NCI-H1105 (cell line): Measurements from ENCODE around the gene HBA2.
"Not testable (repeated sequence)": the region's sequence is repeated elsewhere in the genome, so short reads cannot be mapped to it uniquely, and the experiment has no call there.

Experiments used
- DNase-seq: peaks from one replicate; lab custom pipeline; 2025; lab: John Stamatoyannopoulos, UW

HBA2 gene

DNA sequence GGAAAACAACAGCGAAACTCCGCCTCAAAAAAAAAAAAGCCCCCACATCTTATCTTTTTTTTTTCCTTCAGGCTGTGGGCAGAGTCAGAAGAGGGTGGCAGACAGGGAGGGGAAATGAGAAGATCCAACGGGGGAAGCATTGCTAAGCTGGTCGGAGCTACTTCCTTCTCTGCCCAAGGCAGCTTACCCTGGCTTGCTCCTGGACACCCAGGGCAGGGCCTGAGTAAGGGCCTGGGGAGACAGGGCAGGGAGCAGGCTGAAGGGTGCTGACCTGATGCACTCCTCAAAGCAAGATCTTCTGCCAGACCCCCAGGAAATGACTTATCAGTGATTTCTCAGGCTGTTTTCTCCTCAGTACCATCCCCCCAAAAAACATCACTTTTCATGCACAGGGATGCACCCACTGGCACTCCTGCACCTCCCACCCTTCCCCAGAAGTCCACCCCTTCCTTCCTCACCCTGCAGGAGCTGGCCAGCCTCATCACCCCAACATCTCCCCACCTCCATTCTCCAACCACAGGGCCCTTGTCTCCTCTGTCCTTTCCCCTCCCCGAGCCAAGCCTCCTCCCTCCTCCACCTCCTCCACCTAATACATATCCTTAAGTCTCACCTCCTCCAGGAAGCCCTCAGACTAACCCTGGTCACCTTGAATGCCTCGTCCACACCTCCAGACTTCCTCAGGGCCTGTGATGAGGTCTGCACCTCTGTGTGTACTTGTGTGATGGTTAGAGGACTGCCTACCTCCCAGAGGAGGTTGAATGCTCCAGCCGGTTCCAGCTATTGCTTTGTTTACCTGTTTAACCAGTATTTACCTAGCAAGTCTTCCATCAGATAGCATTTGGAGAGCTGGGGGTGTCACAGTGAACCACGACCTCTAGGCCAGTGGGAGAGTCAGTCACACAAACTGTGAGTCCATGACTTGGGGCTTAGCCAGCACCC lies 2.6 kb downstream of the HBA2 start:
- no peak for DNase-seq

DNA sequence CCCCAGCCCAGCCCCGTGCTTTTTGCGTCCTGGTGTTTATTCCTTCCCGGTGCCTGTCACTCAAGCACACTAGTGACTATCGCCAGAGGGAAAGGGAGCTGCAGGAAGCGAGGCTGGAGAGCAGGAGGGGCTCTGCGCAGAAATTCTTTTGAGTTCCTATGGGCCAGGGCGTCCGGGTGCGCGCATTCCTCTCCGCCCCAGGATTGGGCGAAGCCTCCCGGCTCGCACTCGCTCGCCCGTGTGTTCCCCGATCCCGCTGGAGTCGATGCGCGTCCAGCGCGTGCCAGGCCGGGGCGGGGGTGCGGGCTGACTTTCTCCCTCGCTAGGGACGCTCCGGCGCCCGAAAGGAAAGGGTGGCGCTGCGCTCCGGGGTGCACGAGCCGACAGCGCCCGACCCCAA lies 3.3 kb downstream of the HBA2 start:
- not testable (repeated sequence) for DNase-seq

DNA sequence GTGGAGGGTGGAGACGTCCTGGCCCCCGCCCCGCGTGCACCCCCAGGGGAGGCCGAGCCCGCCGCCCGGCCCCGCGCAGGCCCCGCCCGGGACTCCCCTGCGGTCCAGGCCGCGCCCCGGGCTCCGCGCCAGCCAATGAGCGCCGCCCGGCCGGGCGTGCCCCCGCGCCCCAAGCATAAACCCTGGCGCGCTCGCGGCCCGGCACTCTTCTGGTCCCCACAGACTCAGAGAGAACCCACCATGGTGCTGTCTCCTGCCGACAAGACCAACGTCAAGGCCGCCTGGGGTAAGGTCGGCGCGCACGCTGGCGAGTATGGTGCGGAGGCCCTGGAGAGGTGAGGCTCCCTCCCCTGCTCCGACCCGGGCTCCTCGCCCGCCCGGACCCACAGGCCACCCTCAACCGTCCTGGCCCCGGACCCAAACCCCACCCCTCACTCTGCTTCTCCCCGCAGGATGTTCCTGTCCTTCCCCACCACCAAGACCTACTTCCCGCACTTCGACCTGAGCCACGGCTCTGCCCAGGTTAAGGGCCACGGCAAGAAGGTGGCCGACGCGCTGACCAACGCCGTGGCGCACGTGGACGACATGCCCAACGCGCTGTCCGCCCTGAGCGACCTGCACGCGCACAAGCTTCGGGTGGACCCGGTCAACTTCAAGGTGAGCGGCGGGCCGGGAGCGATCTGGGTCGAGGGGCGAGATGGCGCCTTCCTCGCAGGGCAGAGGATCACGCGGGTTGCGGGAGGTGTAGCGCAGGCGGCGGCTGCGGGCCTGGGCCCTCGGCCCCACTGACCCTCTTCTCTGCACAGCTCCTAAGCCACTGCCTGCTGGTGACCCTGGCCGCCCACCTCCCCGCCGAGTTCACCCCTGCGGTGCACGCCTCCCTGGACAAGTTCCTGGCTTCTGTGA lies 4.1 kb downstream of the HBA2 start, which contains the start of gene HBA1:
Gene HBA1 (plus strand): TSS at position 204 of the 906 bp plus-strand sequence. CDS start 37 bp downstream, at position 241.
- DNase-seq = not testable (repeated sequence)

DNA sequence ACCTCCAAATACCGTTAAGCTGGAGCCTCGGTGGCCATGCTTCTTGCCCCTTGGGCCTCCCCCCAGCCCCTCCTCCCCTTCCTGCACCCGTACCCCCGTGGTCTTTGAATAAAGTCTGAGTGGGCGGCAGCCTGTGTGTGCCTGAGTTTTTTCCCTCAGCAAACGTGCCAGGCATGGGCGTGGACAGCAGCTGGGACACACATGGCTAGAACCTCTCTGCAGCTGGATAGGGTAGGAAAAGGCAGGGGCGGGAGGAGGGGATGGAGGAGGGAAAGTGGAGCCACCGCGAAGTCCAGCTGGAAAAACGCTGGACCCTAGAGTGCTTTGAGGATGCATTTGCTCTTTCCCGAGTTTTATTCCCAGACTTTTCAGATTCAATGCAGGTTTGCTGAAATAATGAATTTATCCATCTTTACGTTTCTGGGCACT lies 4.7 kb downstream of the HBA2 start:
- no peak for DNase-seq

DNA sequence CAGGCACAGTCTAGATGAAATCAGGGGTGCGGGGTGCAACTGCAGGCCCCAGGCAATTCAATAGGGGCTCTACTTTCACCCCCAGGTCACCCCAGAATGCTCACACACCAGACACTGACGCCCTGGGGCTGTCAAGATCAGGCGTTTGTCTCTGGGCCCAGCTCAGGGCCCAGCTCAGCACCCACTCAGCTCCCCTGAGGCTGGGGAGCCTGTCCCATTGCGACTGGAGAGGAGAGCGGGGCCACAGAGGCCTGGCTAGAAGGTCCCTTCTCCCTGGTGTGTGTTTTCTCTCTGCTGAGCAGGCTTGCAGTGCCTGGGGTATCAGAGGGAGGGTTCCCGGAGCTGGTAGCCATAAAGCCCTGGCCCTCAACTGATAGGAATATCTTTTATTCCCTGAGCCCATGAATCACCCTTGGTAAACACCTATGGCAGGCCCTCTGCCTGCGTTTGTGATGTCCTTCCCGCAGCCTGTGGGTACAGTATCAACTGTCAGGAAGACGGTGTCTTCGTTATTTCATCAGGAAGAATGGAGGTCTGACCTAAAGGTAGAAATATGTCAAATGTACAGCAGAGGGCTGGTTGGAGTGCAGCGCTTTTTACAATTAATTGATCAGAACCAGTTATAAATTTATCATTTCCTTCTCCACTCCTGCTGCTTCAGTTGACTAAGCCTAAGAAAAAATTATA lies 5.4 kb downstream of the HBA2 start:
- no peak for DNase-seq

DNA sequence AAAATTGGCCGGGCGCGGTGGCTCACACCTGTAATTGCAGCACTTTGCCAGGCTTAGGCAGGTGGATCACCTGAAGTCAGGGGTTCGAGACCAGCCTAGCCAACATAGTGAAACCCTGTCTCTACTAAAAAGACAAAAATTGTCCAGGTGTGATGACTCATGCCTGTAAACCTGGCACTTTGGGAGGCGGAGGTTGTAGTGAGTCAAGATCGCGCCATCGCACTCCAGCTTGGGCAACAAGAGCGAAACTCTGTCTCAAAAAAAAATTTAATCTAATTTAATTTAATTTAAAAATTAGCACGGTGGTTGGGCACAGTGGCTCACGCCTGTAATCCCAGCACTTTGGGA lies 6.0 kb downstream of the HBA2 start:
- no peak for DNase-seq

DNA sequence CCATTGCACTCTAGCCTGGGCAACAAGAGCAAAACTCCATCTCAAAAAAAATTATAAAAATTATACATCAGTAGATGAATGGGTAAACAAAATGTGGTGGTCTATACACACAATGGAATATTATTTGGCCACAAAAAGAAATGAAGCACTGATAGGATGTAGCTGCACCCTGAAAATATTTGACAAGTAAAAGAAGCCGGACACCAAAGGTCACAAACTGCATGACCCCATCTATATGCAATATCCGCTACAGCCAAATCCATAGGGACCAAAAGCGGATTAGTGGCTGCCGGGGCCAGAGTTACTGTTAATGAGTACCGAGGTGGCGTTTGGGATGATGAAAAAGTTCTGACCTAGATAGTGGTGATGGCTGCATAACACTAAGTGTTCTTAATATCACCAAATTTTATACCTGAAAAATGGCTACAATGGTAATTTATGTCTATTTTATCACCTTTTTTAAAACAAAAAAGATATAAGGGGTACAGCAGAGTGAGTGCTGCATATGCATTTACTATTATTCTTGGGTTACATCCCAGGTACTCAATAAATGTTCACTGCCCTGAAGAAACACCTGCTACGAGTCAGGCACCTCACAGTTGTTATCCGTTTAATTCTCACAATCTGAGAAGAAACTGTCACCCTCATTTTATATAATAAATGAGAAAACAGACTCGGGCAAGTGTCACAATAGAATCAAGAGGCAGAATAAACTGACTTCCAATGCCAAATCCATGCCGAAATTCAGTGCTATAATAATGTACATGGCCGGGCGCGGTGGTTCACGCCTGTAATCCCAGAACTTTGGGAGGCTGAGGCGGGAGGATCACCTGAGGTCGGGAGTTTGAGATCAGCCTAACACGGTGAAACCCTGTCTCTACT lies 6.8 kb downstream of the HBA2 start:
- no peak for DNase-seq

DNA sequence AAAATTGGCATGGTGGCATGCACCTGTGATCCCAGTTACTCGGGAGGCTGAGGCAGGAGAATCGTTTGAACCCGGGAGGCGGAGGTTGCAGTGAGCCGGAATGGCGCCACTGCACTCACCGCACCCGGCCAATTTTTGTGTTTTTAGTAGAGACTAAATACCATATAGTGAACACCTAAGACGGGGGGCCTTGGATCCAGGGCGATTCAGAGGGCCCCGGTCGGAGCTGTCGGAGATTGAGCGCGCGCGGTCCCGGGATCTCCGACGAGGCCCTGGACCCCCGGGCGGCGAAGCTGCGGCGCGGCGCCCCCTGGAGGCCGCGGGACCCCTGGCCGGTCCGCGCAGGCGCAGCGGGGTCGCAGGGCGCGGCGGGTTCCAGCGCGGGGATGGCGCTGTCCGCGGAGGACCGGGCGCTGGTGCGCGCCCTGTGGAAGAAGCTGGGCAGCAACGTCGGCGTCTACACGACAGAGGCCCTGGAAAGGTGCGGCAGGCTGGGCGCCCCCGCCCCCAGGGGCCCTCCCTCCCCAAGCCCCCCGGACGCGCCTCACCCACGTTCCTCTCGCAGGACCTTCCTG lies 7.5 kb downstream of the HBA2 start, which contains the start of gene HBQ1:
Gene HBQ1 (plus strand): TSS at position 359 of the 575 bp plus-strand sequence. CDS start 28 bp downstream, at position 387.
- DNase-seq = no peak

DNA sequence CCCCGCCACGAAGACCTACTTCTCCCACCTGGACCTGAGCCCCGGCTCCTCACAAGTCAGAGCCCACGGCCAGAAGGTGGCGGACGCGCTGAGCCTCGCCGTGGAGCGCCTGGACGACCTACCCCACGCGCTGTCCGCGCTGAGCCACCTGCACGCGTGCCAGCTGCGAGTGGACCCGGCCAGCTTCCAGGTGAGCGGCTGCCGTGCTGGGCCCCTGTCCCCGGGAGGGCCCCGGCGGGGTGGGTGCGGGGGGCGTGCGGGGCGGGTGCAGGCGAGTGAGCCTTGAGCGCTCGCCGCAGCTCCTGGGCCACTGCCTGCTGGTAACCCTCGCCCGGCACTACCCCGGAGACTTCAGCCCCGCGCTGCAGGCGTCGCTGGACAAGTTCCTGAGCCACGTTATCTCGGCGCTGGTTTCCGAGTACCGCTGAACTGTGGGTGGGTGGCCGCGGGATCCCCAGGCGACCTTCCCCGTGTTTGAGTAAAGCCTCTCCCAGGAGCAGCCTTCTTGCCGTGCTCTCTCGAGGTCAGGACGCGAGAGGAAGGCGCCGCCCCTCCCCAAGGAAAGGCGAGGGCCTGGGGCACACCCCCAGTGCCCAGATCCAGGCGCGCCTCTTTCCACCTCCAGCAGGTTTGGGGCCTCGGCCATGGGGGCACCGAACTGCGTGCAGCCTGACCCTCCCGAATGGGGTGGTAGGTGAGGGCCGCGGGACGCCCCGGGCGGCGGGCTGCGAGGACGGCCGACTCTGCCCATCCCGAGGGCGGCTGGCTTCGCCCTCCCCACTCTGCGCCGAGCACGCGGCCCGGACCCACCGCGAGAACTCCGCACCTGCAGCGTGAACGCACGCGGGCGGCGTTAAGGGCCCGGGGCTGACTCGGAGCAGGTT lies 8.2 kb downstream of the HBA2 start:
- peak; percentile 43 for DNase-seq

DNA sequence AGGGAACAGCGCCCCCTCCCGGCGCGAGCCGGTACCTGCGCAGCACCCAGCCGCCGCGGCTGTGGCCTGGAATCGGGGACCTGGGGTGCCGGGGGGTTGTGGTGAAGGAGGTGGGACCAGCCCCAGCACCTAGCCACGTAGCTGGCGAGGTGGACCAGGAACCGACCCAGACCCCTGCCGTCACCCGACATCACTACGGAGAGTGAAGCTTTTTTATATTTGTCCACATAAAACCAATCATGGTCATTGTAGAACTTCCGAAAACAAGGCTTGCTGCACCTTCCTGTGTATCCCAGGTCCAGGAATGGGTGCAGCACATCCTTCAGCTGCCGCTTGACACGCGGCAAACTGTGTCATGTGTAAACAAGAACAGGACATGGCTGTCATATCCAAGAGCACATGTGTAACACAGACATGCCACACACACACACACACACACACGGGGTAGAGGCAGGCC lies 8.9 kb downstream of the HBA2 start:
- no peak for DNase-seq

DNA sequence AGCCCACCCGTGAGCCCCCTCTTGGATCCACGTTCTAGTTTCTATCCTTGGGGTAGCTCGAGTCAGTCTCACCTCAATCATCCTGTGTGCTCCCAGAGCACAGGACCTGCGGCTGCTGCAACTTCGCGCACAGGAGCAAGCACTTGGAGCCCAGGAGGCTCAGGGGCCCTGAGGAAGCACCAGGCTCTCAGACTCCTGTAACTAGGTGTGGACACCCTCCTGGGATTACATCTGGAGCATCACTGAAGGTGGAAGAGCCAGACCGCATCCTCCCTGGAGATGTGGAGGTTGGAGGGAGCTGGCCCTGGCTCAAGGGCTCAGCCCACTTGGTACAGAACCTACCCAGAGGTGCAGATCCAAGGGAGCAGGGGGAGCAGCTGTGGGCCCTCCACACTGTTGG lies 10.3 kb downstream of the HBA2 start:
- DNase-seq = no peak

DNA sequence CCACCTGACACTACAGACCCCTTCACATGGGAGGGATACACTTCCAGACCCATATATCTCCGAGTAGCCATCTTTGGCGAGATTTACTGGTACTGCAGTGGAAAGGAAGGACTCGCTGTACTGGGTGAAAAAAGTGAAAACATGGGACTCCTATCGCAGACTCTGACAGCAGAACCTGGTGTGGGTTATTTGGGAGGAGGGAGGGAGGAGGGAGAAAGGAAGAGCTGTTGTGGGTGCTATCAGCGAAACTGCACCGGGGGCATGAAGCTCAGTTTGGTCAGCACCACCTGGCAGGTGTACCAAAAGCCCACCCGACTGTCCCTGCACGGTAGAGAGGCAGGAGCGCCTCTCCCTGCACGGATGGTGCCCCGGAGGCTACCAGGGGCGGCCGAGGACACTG lies 12.5 kb downstream of the HBA2 start:
- DNase-seq = no peak

DNA sequence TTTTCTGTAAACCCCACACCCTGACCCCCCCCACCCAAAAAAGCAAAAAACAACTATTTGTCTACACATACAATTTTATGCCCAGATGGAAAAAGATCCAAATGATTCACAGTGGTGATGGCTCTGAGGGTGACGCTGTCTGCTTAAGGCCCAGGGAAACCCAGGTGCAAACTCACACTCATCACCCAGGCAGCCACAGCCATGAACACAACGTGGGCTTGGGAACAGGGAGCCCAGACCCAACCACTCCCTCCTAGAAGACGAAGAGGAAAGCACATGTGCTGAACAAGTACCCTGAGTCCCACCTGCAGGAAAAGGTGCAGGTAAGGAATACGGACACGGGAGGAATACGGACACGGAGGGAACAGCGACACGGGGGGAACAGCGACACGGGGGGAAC lies 13.0 kb downstream of the HBA2 start:
- DNase-seq = no peak

DNA sequence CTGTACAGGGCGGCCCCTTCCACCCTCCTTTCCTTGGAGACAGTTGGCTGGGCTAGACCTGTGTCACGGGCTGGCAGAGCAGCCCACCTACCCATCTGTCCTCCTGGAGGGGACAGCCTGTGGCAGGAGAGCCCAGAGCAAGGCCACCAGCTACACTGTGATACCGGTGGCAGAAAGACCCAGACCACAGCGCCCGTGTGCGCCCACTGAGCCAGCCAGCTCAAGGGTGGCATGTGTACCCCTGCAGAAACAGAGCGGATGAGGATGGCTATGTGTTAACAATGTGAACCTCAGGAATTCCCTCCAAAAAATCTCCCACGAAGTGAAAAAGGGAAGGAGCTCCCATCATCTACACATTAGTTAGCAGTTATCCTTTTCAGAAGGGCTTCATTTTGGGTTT lies 14.7 kb downstream of the HBA2 start:
- DNase-seq = no peak

DNA sequence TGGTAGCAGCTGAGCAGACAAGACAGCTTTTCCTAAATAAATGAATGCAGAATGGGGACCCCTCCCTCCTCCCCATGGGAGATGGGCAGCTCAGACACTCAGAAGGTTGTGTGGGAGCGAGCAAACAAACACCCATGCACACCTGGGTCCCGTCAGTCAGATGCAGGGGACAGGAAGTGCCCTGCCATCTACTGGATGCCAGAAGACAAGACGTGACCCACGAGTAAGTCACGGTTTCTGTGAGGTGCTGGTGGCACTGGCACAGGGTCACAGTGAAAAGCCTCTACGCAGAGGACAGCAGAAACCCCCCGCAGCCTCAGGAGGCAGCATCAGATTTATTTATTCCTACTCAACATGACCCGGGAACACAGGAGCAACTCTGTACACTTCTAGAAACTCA lies 16.0 kb downstream of the HBA2 start:
- DNase-seq = no peak

DNA sequence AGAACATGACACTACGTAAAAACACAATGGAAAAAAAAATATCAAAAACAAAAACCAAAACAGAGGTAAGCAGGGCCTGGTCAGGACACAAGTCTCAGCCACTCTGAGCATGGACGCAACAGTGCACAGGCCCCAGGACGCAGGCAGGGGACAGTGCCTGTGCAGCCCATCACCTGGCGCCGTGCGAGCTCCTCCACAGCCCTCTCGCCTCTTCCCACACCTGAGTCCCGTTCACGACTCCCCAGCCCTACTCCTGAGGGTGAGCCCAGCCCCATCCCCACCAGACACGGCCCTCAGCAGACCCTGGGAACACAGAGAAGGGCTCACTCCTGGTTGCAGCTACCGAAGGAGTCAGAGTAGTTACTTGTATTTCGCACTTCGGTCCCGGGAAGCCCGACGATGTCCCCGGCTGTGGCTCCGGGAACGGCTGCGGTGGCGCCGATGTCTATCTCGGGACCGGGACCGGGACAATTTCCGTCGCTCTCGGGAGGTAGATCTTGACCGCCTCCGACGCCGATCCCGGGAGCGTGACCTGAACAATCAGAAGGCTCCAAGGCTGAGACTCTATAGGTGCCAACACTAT lies 17.0 kb downstream of the HBA2 start:
- DNase-seq = no peak

DNA sequence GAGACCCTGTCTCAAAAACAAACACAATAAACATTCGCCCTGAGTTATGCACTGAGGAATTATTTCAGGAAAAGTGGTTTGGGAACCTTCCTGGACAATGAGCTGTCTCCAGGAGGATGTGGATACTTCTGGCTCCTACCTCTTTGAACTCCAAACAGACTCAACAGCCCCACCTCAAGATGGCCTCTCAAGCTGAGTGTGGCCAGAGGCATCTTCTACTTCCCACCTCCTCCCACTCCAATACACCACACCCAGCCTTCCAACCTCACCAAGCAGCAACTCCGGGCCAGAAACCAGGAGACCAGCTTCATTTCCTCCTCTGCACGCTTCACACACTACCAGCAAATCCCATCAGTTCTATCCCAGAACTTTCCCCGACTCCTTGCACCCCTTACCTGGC lies 19.2 kb downstream of the HBA2 start:
- no peak for DNase-seq

DNA sequence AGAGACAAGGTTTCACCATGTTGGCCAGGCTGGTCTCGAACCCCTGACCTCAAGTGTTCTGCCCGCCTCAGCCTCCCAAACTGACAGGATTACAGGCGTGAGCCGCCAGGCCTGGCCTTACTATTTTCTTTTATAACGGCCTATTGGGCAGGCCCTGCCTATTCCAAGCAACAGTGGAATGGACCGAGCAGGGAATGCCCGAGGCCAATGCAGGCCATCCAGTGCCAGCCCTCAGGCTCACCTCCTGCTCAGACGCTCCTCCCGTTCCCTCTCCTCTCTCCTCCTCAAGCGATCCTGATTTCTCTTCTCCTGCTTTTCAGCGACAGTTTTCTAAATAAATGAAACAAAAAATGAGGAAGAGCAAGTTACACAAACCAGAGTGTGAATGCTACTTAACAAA lies 20.0 kb downstream of the HBA2 start:
- no peak for DNase-seq

DNA sequence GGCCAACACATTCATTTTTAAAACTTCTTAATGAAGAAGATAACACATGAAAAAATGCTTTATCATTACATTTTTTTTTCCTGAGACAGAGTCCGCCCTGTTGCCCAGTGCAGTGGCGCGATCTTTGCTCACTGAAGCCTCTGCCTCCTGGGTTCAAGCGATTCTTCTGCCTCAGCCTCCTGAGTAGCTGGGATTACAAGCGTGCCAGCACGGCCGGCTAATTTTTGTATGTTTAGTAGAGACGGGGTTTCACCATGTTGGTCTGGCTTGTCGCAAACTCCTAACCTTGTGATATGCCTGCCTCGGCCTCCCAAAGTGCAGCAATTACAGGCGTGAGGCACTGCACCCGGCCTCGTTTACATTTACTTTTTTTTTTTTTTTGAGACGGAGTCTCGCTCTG lies 20.8 kb downstream of the HBA2 start:
- no peak for DNase-seq
